Stimulated activated CD4-positive, alpha-beta T cell treated with anti-CD3 and anti-CD28 coated beads, Interleukin-2, amount 100 ng/mL, for 24 hours (primary cell): Measurements from ENCODE around the gene ZNF778.
A peak's percentile ranks its signal among the peaks of the same experiment; 100 is the strongest.

ENCODE experiments used
- DNase-seq, 2 donors: peaks; one replicate each; pipeline ENCODE4 v3.0.0-alpha.2; 2020

The ZNF778 gene

DNA sequence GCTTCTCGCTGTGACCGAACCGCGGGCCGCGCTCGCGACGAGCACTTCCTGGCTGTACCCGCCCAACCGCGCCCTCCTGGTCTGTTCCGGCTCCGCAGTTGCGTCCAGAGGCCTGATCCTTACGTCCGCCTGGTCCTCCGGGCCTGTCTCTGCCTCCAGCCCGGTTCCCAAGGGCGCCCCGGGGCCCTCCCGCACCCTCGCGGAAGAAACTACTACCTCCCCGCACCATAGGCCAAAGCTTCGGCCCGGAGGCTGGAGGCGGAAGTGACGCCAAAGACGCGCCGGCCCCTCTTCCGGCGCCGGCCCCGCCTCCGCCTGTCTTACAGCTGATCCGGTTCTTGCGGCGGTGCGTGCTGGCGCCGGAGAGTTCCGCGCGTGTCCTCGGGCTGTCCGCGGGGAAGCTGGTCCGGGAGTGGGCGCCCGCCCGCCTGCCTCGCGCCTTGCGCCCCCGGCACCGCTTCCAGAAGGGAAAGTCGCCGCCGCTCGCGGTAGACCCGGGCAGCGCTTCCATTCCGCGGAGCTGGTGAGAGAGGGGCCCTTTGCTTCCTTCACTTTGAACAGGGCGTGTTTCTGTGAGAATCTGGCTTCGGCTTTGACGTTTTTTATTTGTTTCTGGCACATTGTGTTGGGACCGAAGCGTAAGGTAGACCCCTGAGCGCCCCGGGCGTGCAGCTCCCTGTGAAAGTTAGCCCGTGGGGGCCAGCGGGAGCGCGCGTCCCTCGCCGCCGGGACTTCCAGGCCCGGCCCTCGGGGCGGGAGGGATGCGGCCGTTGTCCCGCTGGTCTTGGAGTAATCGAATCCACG is at the start of gene ZNF778:
TSS of gene ZNF778 (plus strand) at position 316 of the 804 bp plus-strand sequence. CDS start 3,425 bp downstream, outside the sequence.
- DNase-seq, result peak; percentile 81 to 82

DNA sequence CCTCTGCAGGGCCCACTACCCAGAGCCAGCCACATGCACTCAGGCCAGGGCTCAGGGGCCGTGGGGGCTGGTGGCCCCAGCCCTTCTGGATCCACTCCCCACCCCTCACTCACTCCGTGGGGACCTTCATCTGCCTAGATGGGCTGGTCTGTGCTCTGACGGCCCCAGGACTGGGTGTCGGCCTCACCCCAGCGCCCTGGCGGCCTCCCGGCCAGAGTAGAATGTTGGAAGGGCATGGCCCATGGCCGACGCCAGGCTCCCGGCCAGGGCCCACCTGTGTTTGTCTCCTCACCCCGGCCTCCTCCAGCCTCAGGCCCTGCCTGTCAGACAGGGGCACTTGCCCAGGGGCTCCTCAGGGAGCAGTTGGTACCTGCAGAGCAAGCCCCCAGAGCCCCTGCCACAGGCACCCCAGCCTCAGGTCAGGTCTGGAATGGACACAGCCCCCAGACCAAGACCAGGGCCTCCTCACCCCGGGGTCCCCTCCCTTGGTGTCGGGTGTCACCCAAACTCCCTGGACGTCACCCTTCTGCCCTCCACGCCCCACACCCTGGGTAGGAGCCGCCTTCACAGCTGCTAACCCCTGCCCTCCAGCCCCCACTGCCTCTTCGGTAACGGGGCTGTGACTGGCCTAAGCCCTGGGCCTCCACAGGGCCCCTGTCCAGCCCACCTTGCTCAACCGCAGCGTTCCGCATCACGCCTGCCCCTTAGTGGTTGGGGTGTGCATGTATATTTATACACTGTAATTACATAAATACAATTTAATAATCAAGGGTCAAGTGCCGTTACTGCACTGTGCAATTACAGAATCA is 48.9 kb upstream of the ZNF778 start:
- no peak for DNase-seq

- no peak for DNase-seq
These were observed 47.7 kb upstream of the ZNF778 start for GRCh38 chr16:89169778-89170177.

- DNase-seq, result no peak
These were observed 46.9 kb upstream of the ZNF778 start for GRCh38 chr16:89170346-89171215.

- DNase-seq, result peak; percentile 95 to 97
These were observed 46.0 kb upstream of the ZNF778 start, which contains the start of gene CDH15 for GRCh38 chr16:89171216-89172170. TSS of gene CDH15 (plus strand) at chr16:89171748. CDS start at chr16:89171832, 84 bp downstream.

GRCh38 chr16:89172171-89172527 is 45.4 kb upstream of the ZNF778 start:
- no peak for DNase-seq

GRCh38 chr16:89172528-89173173 is 44.9 kb upstream of the ZNF778 start:
- no peak for DNase-seq

DNA sequence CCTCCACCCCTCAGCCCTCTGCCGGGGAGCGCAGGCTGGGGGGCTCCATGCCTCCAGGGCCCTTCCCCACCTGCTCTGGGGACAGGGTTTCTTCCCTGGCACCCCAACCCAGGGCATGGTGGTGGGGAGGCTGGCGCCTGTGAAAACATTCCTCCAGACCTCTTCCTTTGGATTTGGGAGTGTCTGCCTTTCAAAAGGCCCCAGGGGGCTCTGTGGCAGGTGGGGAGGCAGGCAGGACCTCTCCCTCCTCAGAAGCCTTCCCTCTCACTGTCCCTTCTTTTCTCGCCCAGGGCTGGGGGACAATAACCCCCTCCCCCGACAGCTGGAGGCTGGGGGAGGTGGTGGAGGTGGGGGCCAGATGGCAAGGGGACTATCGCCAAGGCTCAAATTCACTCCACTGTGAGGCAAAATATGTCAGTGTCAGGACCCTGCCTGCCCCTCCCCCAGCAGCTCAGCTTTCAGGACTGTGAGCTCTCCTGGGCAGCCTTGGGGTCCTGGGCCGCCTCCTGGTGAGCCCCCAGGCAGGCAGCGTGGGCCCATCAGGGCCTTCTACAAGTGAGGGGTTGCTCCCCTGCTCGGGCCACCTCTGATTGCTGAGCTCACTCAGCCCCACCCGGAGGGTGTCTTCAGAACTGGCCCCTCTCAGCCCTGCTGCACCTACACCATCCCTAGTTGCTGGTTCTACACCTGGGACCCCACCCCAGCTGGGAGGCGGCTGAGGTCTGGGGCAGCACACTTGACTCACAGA is 44.2 kb upstream of the ZNF778 start:
- no peak for DNase-seq

DNA sequence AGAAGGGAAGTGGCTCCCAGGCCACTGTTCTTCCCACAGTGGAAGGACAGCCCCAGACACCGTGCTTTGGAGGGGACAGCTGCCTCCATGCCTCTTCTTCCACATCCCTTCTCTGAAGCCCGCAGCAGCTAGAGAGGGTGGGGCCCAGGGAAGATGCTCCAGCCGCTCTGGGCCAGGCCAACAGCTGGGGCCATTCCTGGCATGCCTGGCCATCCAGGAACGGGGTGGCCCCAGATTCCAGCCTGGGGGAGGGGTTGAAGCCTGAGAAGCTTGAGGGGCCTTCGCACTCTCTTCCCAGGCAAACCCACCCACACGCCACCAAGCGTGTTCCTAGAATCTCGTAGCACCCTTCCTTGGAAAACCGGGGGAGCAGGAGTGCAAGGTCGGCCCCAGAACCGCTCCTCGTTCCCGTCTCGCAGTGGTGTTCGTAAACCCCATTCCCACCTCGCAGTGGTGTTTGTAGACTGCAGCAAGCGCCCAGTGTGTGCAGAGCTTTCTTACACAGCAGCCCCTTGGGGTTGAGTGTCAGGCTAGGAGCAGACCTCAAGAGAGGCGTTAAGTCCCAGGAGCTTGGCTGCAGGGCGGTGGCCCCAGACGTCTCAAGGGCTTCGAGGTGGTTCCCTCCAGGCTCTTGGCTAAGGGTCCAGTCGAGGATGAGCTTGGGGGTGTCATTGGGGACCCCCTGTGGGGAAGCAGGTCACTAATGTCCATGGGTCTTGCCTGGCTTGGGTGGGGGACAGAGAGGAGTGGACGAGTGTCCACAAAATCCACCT is 43.3 kb upstream of the ZNF778 start:
- no peak for DNase-seq

GRCh38 chr16:89174877-89175276 is 42.6 kb upstream of the ZNF778 start:
- DNase-seq, result no peak

DNA sequence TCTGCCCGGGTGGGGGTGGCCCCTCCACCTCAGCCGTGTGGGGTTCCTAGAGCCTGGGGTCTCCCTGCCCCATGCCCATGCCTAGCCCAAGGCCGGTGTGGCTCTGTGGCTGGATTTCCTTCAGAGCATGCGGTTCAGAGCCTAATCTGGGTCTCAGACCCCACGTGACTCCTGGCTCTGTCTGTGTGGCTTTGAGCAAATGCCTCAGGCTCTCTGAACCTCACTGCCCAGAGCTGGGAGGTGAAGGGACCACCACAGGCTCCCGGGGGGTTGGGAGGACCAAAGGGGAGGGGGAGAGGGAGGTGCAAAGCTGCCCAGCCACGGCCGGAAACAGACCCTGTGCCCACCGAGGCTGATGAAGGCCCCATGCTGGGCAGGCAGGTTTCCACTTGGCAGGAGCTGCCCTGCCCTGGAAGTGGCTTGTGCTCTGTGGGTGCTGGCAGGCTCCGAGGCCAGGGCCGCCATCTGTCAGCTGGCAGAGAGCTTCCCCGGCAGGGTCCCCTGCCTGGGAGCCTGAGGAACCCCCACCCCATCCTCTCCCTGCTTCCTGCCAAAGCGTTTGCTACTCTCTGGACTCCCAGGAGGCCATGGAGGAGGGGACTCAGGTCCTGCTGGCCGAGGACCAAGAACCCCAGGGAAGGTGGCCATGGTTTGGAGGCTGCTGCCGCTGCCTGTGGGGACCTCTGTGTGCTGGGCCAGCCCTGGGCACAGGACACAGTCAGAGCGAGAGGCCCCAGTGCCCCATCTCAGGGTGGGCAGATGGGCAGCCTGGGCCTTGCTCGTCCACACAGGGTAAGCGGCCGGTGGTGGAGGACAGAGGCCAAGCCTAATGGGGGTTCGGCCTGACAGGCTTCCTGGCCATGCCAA is 42.0 kb upstream of the ZNF778 start:
- DNase-seq, result no peak

GRCh38 chr16:89176147-89176690 is 41.3 kb upstream of the ZNF778 start:
- DNase-seq, result no peak

DNA sequence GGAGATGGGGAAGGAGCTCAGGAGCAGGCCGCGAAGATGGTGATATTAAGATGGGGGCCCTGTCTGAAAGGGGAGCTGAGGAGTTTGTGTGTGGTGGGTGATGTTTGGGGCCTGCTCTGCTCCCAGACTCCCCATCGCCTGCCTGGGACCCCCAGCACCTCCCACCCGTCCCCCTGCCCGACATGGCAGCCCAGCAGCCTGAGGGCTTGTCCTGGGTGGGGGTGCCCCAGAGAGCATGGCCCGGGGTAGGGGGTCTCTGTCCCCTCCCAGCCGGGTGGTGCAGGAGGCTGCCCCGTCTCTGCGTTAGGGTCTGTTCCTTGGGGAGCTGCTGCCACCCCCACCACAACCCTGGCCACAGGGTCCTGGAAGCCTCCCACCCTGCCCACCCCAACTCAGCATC is 40.8 kb upstream of the ZNF778 start:
- no peak for DNase-seq

- DNase-seq, result no peak
These were observed 40.0 kb upstream of the ZNF778 start for GRCh38 chr16:89177501-89177900.

GRCh38 chr16:89178453-89179147 is 38.9 kb upstream of the ZNF778 start:
- no peak for DNase-seq

GRCh38 chr16:89179148-89179484 is 38.4 kb upstream of the ZNF778 start:
- DNase-seq, result no peak

DNA sequence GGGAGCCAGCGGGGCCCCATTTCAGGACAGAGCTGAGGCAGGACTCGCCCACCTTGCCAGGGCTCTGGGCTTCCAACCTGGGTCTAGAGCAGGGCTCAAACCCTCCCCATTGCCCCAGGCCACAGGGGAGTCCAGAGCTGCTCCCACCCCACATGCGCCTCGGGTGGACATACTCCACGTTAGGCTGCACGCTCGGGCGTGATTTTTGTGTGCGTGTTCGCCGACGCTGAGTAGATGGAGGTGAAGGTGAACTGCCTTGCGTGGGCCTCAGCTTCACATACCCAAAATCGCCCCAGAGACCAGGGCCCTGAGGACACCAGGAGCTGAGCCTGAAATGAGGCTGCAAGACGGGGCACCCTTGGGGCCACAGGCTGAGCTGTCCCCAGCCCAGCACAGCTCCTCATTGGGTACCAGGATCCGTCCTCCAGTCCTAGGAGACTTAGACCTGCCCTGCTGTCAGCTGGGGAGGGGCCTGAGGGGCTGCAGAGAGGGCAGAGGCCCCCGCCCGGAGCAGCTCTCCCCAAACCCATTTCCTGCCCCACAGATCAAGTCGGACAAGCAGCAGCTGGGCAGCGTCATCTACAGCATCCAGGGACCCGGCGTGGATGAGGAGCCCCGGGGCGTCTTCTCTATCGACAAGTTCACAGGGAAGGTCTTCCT is 37.7 kb upstream of the ZNF778 start:
- DNase-seq, result no peak
